HG03159 (cell line): Measurements from ENCODE around the gene HOXB2.
"Not testable (repeated sequence)": the region's sequence is repeated elsewhere in the genome, so short reads cannot be mapped to it uniquely, and the experiment has no call there.

Experiments
- ATAC-seq: cut with Tn5 transposase; IDR thresholded peaks from one replicate; pipeline ENCODE4 v1.9.1; 2021; ENCODE audit warnings: mild to moderate bottlenecking, moderate library complexity; ENCODE audit not compliant: unreplicated experiment

HOXB2 gene

GRCh38 chr17:48517478-48517877 lies 27.4 kb downstream of the HOXB2 start:
- ATAC-seq = no peak

- no peak for ATAC-seq
These were observed 28.7 kb downstream of the HOXB2 start for GRCh38 chr17:48515925-48516900.

GRCh38 chr17:48514477-48514876 lies 30.4 kb downstream of the HOXB2 start:
- no peak for ATAC-seq

GRCh38 chr17:48513666-48514455 lies 31.0 kb downstream of the HOXB2 start:
- ATAC-seq = no peak

- ATAC-seq = no peak
These were observed 31.8 kb downstream of the HOXB2 start for GRCh38 chr17:48513097-48513496.

GRCh38 chr17:48510761-48511604 lies 33.9 kb downstream of the HOXB2 start:
- ATAC-seq = peak; percentile 52

- no peak for ATAC-seq
These were observed 34.5 kb downstream of the HOXB2 start for GRCh38 chr17:48510381-48510760.

- not testable (repeated sequence) for ATAC-seq
These were observed 35.2 kb downstream of the HOXB2 start for GRCh38 chr17:48509708-48510107.

- ATAC-seq = no peak
These were observed 38.7 kb downstream of the HOXB2 start for GRCh38 chr17:48506246-48506645.

GRCh38 chr17:48505788-48506187 lies 39.1 kb downstream of the HOXB2 start:
- ATAC-seq = peak; percentile 85

- no peak for ATAC-seq
These were observed 40.0 kb downstream of the HOXB2 start for GRCh38 chr17:48504953-48505352.

GRCh38 chr17:48503747-48504146 lies 41.2 kb downstream of the HOXB2 start:
- no peak for ATAC-seq

- no peak for ATAC-seq
These were observed 42.0 kb downstream of the HOXB2 start for GRCh38 chr17:48502901-48503300.

- ATAC-seq = no peak
These were observed 42.6 kb downstream of the HOXB2 start for GRCh38 chr17:48502312-48502711.

GRCh38 chr17:48500435-48501426 lies 44.2 kb downstream of the HOXB2 start:
- ATAC-seq = no peak

- no peak for ATAC-seq
These were observed 45.0 kb downstream of the HOXB2 start for GRCh38 chr17:48499735-48500434.

- ATAC-seq = no peak
These were observed 45.7 kb downstream of the HOXB2 start for GRCh38 chr17:48499248-48499647.

- no peak for ATAC-seq
These were observed 46.6 kb downstream of the HOXB2 start for GRCh38 chr17:48498164-48498850.
